ENCODE measurements around the gene DDX56.

DNA sequence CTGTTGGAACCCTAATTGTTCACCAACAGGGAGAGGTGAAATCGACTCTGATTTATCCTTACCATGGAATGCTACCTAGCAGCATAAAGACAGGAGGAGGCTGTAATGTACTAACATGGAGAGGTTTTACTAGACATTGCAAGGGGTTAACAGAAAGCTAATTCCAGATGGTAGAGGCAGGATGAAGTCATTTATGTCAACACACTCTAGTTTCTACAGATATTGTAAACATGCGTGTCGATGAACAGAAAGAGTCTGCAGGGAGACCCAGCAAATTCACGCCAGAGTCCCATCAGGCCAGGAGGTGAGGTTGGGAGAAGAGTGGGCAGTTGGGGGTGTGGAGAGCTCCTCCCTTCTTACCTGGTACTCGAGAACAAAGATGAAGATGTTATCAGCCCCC lies 39.6 kb downstream of the DDX56 start:
- no peak for TF ChIP-seq POLR2A (IDR thresholded peaks at IDR 0.05)
- TF ChIP-seq, protein P1, sequence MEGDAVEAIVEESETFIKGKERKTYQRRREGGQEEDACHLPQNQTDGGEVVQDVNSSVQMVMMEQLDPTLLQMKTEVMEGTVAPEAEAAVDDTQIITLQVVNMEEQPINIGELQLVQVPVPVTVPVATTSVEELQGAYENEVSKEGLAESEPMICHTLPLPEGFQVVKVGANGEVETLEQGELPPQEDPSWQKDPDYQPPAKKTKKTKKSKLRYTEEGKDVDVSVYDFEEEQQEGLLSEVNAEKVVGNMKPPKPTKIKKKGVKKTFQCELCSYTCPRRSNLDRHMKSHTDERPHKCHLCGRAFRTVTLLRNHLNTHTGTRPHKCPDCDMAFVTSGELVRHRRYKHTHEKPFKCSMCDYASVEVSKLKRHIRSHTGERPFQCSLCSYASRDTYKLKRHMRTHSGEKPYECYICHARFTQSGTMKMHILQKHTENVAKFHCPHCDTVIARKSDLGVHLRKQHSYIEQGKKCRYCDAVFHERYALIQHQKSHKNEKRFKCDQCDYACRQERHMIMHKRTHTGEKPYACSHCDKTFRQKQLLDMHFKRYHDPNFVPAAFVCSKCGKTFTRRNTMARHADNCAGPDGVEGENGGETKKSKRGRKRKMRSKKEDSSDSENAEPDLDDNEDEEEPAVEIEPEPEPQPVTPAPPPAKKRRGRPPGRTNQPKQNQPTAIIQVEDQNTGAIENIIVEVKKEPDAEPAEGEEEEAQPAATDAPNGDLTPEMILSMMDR (IDR thresholded peaks at IDR 0.05): no peak
- TF ChIP-seq EP300 (IDR thresholded peaks at IDR 0.05): no peak
